ENCODE data around the gene KIAA1217.

The KIAA1217 gene

DNA sequence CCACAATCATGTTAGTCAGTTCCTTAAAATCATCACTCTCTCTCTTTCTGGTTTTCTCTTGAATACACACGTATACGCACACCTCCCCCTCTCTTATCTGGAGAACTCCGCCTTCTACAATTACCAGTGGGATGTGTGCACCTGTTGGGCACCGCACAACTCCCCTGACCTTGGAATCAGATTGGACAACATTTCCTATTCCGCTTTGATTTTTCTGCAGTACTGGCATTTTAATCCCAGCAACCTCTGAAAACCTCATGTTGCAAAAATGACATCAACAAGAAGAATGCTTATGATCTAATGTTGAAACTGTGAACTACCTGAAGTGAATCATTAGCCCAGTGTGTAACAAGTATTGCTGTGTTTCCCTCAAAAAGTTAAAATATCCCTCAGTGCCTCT lies 109.6 kb downstream of the KIAA1217 start:
- H3K27me3 ChIP-seq (ENCODE audit: control insufficient read depth in 3 of 3, insufficient read depth in 3 of 3, low read depth in 1 of 3, low read length in 3 of 3): no peaks in the 10 kb centered on the region
- no peak overlapping the region for H2BK5ac ChIP-seq (ENCODE audit: low read length)
- no peak for DNase-seq (ENCODE audit: low spot score)
- H3K36me3 ChIP-seq (replicated peaks in 1 of 2; ENCODE audit: control insufficient read depth in 2 of 2, insufficient read depth in 2 of 2, low read length in 2 of 2): no peaks in the 10 kb centered on the region
- H3K4me2 ChIP-seq (ENCODE audit: insufficient read depth, low read length, poor library complexity, severe bottlenecking): no peak overlapping the region
- no peak overlapping the region for H3K4me3 ChIP-seq (ENCODE audit: low read length in 2 of 2)
- no peak overlapping the region for H2BK120ac ChIP-seq (ENCODE audit: low read depth, low read length)
- no peak overlapping the region for H3K23ac ChIP-seq (ENCODE audit: low read depth, low read length, poor library complexity)
- H3K79me1 ChIP-seq (ENCODE audit: low read depth, low read length): no peaks in the 10 kb centered on the region
- H3K18ac ChIP-seq (ENCODE audit: low read length): no peak overlapping the region
- H3K14ac ChIP-seq (ENCODE audit: low read length): no peak overlapping the region
- no peaks in the 10 kb centered on the region for H3K9me3 ChIP-seq (replicated peaks in 1 of 2; ENCODE audit: control insufficient read depth in 2 of 2, insufficient read depth in 1 of 2, low read depth in 1 of 2, low read length in 2 of 2)
- no peak overlapping the region for H2BK12ac ChIP-seq (ENCODE audit: low read length)
- no CpG with 5 or more reads among the region's 5 CpGs for WGBS, 2 donors (ENCODE audit: extremely low coverage in 2 of 2, insufficient read length in 2 of 2, insufficient replicate concordance in 1 of 2)
- H4K8ac ChIP-seq (ENCODE audit: low read depth, low read length): no peak overlapping the region
- H2AFZ ChIP-seq (ENCODE audit: low read length): no peak overlapping the region
- H3K9ac ChIP-seq (ENCODE audit: low read depth, low read length, poor library complexity): no peak overlapping the region
- H3K27ac ChIP-seq (replicated peaks; ENCODE audit: low read length): no peak overlapping the region
- H4K91ac ChIP-seq (ENCODE audit: low read depth, low read length, poor library complexity): no peak overlapping the region
- no peaks in the 10 kb centered on the region for H3K4me1 ChIP-seq (ENCODE audit: control insufficient read depth in 2 of 2, insufficient read depth in 1 of 2, low read depth in 1 of 2, low read length in 2 of 2)
- H2AK5ac ChIP-seq (ENCODE audit: low read depth, low read length): no peak overlapping the region
- H3K4ac ChIP-seq (ENCODE audit: low read length): no peak overlapping the region
- no peak overlapping the region for H2BK15ac ChIP-seq (ENCODE audit: low read length)

DNA sequence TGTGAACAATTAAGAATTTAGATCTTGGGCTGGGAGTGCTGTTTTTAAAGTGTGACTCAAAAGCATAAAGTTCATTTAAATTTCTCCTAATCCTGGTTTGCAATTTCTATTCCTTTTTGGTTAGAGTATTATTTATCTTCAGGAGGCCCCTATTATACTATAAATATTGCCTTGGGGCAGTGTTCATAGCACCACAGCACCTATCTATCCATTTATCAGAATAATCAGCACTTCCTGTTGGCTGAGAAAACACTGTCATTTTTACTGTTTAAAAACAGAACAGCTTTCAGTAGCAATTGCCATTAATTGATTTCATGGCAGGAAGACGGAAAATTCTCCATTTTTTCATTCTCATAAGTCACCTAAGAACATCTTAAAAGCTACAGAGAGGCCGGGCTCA lies 111.4 kb downstream of the KIAA1217 start:
- no peak overlapping the region for H4K8ac ChIP-seq (ENCODE audit: low read depth, low read length)
- no peaks in the 10 kb centered on the region for H3K79me1 ChIP-seq (ENCODE audit: low read depth, low read length)
- no peak overlapping the region for H4K91ac ChIP-seq (ENCODE audit: low read depth, low read length, poor library complexity)
- H3K36me3 ChIP-seq (replicated peaks in 1 of 2; ENCODE audit: control insufficient read depth in 2 of 2, insufficient read depth in 2 of 2, low read length in 2 of 2): no peaks in the 10 kb centered on the region
- no peak overlapping the region for H3K9ac ChIP-seq (ENCODE audit: low read depth, low read length, poor library complexity)
- no peak overlapping the region for H3K4me3 ChIP-seq (ENCODE audit: low read length in 2 of 2)
- H2AFZ ChIP-seq (ENCODE audit: low read length): no peak overlapping the region
- H2BK5ac ChIP-seq (ENCODE audit: low read length): no peak overlapping the region
- H3K23ac ChIP-seq (ENCODE audit: low read depth, low read length, poor library complexity): no peak overlapping the region
- H3K9me3 ChIP-seq (replicated peaks in 1 of 2; ENCODE audit: control insufficient read depth in 2 of 2, insufficient read depth in 1 of 2, low read depth in 1 of 2, low read length in 2 of 2): no peaks in the 10 kb centered on the region
- H3K14ac ChIP-seq (ENCODE audit: low read length): no peak overlapping the region
- no peak overlapping the region for H3K27ac ChIP-seq (replicated peaks; ENCODE audit: low read length)
- no peak for DNase-seq (ENCODE audit: low spot score)
- no peaks in the 10 kb centered on the region for H3K4me1 ChIP-seq (ENCODE audit: control insufficient read depth in 2 of 2, insufficient read depth in 1 of 2, low read depth in 1 of 2, low read length in 2 of 2)
- H3K27me3 ChIP-seq (ENCODE audit: control insufficient read depth in 3 of 3, insufficient read depth in 3 of 3, low read depth in 1 of 3, low read length in 3 of 3): no peaks in the 10 kb centered on the region
- no peak overlapping the region for H3K4me2 ChIP-seq (ENCODE audit: insufficient read depth, low read length, poor library complexity, severe bottlenecking)
- no peak overlapping the region for H3K4ac ChIP-seq (ENCODE audit: low read length)
- no peak overlapping the region for H2BK120ac ChIP-seq (ENCODE audit: low read depth, low read length)
- H3K18ac ChIP-seq (ENCODE audit: low read length): no peak overlapping the region
- no peak overlapping the region for H2BK15ac ChIP-seq (ENCODE audit: low read length)
- H2BK12ac ChIP-seq (ENCODE audit: low read length): no peak overlapping the region
- WGBS, 2 donors (ENCODE audit: extremely low coverage in 2 of 2, insufficient read length in 2 of 2, insufficient replicate concordance in 1 of 2): no CpG with 5 or more reads among the region's 2 CpGs
- no peak overlapping the region for H2AK5ac ChIP-seq (ENCODE audit: low read depth, low read length)

DNA sequence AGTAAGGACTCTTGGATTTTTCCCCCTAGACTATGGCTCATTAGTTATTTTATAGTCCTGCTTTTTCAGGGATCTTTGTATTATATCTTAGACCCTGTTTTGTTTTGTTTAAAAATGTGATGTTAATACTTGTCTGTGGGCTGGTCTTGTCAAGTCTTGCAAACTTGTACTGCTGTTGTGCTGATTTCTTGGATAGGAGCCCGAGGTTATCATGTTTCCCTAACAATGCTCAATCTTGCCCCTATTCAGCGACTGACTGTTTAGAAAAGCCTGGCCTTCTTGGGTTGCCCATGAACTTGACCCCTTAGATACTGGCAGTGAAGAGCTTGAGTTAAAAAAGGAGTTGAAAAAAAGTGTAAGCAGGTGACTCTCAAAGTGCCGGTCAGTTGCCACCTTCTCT lies 115.7 kb downstream of the KIAA1217 start:
- H4K8ac ChIP-seq (ENCODE audit: low read depth, low read length): no peak overlapping the region
- H3K4me3 ChIP-seq (ENCODE audit: low read length in 2 of 2): no peak overlapping the region
- H2BK5ac ChIP-seq (ENCODE audit: low read length): no peak overlapping the region
- H2BK15ac ChIP-seq (ENCODE audit: low read length): no peak overlapping the region
- no peaks in the 10 kb centered on the region for H3K36me3 ChIP-seq (replicated peaks in 1 of 2; ENCODE audit: control insufficient read depth in 2 of 2, insufficient read depth in 2 of 2, low read length in 2 of 2)
- no peaks in the 10 kb centered on the region for H3K79me1 ChIP-seq (ENCODE audit: low read depth, low read length)
- no peak overlapping the region for H3K23ac ChIP-seq (ENCODE audit: low read depth, low read length, poor library complexity)
- H3K27ac ChIP-seq (replicated peaks; ENCODE audit: low read length): no peak overlapping the region
- DNase-seq (ENCODE audit: low spot score): no peak
- H2AFZ ChIP-seq (ENCODE audit: low read length): no peak overlapping the region
- H2BK120ac ChIP-seq (ENCODE audit: low read depth, low read length): no peak overlapping the region
- H3K18ac ChIP-seq (ENCODE audit: low read length): no peak overlapping the region
- H3K9me3 ChIP-seq (replicated peaks in 1 of 2; ENCODE audit: control insufficient read depth in 2 of 2, insufficient read depth in 1 of 2, low read depth in 1 of 2, low read length in 2 of 2): peaks cover 0 to 13% of the 10 kb centered on the region in 2 donors
- no peak overlapping the region for H2AK5ac ChIP-seq (ENCODE audit: low read depth, low read length)
- no peak overlapping the region for H3K9ac ChIP-seq (ENCODE audit: low read depth, low read length, poor library complexity)
- H3K4ac ChIP-seq (ENCODE audit: low read length): no peak overlapping the region
- no peaks in the 10 kb centered on the region for H3K4me1 ChIP-seq (ENCODE audit: control insufficient read depth in 2 of 2, insufficient read depth in 1 of 2, low read depth in 1 of 2, low read length in 2 of 2)
- no CpG with 5 or more reads among the region's 3 CpGs for WGBS, 2 donors (ENCODE audit: extremely low coverage in 2 of 2, insufficient read length in 2 of 2, insufficient replicate concordance in 1 of 2)
- no peak overlapping the region for H3K14ac ChIP-seq (ENCODE audit: low read length)
- no peaks in the 10 kb centered on the region for H3K27me3 ChIP-seq (ENCODE audit: control insufficient read depth in 3 of 3, insufficient read depth in 3 of 3, low read depth in 1 of 3, low read length in 3 of 3)
- no peak overlapping the region for H4K91ac ChIP-seq (ENCODE audit: low read depth, low read length, poor library complexity)
- no peak overlapping the region for H3K4me2 ChIP-seq (ENCODE audit: insufficient read depth, low read length, poor library complexity, severe bottlenecking)
- H2BK12ac ChIP-seq (ENCODE audit: low read length): no peak overlapping the region

DNA sequence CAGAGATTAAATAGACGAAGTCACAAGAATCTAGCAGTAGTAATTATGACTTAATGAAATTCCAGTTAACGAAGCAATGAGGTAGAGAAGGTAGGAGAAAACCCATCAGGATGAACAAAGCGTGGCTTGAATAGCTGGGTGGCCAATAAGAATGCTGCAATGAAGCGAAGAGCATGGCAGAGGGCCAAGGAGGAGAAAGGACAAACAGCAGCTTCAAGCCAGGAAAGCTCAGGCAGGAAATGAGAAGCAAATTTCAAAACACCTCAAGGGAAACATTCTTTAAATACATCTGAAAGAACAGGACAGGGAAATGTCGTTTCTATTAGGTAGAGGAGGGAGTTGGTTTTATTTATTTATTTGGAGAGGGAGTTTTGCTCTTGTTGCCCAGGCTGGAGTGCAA lies 122.5 kb downstream of the KIAA1217 start:
- no peak overlapping the region for H3K4me2 ChIP-seq (ENCODE audit: insufficient read depth, low read length, poor library complexity, severe bottlenecking)
- no peak overlapping the region for H3K4ac ChIP-seq (ENCODE audit: low read length)
- no peak overlapping the region for H3K9ac ChIP-seq (ENCODE audit: low read depth, low read length, poor library complexity)
- H3K18ac ChIP-seq (ENCODE audit: low read length): no peak overlapping the region
- no peaks in the 10 kb centered on the region for H3K79me1 ChIP-seq (ENCODE audit: low read depth, low read length)
- H2BK5ac ChIP-seq (ENCODE audit: low read length): no peak overlapping the region
- H2AFZ ChIP-seq (ENCODE audit: low read length): no peak overlapping the region
- no peak overlapping the region for H2BK12ac ChIP-seq (ENCODE audit: low read length)
- H3K27ac ChIP-seq (replicated peaks; ENCODE audit: low read length): no peak overlapping the region
- no peak for DNase-seq (ENCODE audit: low spot score)
- H3K23ac ChIP-seq (ENCODE audit: low read depth, low read length, poor library complexity): no peak overlapping the region
- no peak overlapping the region for H2BK15ac ChIP-seq (ENCODE audit: low read length)
- no peak overlapping the region for H2AK5ac ChIP-seq (ENCODE audit: low read depth, low read length)
- no peak overlapping the region for H4K91ac ChIP-seq (ENCODE audit: low read depth, low read length, poor library complexity)
- no peaks in the 10 kb centered on the region for H3K27me3 ChIP-seq (ENCODE audit: control insufficient read depth in 3 of 3, insufficient read depth in 3 of 3, low read depth in 1 of 3, low read length in 3 of 3)
- WGBS, 2 donors (ENCODE audit: extremely low coverage in 2 of 2, insufficient read length in 2 of 2, insufficient replicate concordance in 1 of 2): 100% methylated on average over 1 of the region's 5 CpGs; no CpG with 5 or more reads in 1 of the 2 donors
- H3K9me3 ChIP-seq (replicated peaks in 1 of 2; ENCODE audit: control insufficient read depth in 2 of 2, insufficient read depth in 1 of 2, low read depth in 1 of 2, low read length in 2 of 2): peaks cover 0 to 13% of the 10 kb centered on the region in 2 donors
- no peak overlapping the region for H3K4me3 ChIP-seq (ENCODE audit: low read length in 2 of 2)
- no peak overlapping the region for H3K14ac ChIP-seq (ENCODE audit: low read length)
- H3K4me1 ChIP-seq (ENCODE audit: control insufficient read depth in 2 of 2, insufficient read depth in 1 of 2, low read depth in 1 of 2, low read length in 2 of 2): no peaks in the 10 kb centered on the region
- no peaks in the 10 kb centered on the region for H3K36me3 ChIP-seq (replicated peaks in 1 of 2; ENCODE audit: control insufficient read depth in 2 of 2, insufficient read depth in 2 of 2, low read length in 2 of 2)
- H2BK120ac ChIP-seq (ENCODE audit: low read depth, low read length): no peak overlapping the region
- no peak overlapping the region for H4K8ac ChIP-seq (ENCODE audit: low read depth, low read length)

Measured in neuronal stem cell (in vitro differentiated cells).